Stimulated activated CD4-positive, alpha-beta T cell treated with anti-CD3 and anti-CD28 coated beads, Interleukin-2, amount 100 ng/mL, for 48 hours (primary cell): ENCODE results near the gene INPP4A.

Experiments
- DNase-seq, 2 donors: peaks; one replicate each; pipeline ENCODE4 v3.0.0-alpha.2; 2020

The INPP4A gene

DNA sequence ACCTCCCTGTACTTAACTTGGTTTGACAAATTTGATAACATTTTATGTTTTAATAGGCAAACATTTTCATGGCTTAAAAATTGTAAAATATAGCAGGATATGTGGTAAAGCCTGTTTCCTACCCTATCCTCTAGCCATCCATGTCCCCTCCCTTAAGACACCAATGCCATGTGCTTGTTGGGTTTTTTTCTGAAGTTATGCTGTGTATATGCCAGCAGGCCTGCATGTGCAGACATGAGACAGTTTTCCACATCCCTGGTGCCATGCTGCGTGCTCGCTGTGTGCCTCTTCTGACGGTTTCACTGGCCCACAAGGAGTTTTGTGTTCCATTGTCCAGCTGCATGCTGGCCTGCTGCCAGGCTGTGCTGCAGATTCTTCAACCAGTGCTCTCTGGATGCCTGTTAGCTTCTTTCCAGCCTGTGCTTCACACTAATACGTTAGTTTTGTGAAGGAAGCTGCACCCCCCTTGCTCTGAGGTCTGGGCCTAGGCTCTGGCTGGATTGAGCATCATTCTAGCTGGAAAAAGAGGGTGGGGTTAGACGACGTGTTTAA, 16.9 kb downstream of the INPP4A start:
- DNase-seq: no peak

DNA sequence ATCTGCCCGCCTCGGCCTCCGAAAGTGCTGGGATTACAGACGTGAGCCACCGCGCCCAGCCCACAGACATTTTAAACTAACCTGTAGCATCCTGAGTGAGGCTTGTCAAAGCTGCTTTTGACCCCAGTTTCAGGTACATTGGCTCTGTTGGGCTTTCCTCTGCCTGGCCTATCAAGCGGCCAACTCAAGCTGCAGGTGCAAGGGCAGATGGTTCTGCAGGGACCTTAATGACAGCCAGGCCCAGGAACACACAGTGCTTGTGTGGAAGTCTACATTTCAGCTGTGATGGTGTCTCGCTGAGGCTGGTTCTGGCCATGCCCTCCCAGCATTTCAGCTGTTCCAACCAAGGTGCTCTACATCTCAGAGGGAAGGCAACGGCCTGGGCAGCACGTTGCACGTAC, 18.4 kb downstream of the INPP4A start:
- no peak for DNase-seq

DNA sequence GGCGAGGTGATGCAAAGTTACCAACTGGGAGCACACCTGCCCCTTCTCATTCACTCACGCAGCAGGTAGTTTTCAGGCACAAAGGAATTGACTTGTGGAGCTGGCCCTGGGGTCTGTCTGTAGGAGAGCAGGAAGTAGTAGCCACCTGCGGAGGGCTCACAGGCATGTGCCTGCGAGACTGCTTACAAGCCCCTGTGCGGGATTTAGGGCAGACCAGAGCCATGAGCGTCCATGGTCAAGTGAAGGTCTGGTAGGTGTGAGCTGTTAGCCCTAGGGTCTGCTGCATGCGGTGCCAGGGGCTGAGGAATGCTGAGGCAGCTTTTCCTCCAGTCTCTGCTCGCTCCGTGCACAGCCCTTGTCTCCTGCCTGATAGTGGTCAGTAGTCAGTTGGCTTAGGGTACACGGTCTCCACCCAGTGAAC, 18.9 kb downstream of the INPP4A start:
- DNase-seq: no peak

DNA sequence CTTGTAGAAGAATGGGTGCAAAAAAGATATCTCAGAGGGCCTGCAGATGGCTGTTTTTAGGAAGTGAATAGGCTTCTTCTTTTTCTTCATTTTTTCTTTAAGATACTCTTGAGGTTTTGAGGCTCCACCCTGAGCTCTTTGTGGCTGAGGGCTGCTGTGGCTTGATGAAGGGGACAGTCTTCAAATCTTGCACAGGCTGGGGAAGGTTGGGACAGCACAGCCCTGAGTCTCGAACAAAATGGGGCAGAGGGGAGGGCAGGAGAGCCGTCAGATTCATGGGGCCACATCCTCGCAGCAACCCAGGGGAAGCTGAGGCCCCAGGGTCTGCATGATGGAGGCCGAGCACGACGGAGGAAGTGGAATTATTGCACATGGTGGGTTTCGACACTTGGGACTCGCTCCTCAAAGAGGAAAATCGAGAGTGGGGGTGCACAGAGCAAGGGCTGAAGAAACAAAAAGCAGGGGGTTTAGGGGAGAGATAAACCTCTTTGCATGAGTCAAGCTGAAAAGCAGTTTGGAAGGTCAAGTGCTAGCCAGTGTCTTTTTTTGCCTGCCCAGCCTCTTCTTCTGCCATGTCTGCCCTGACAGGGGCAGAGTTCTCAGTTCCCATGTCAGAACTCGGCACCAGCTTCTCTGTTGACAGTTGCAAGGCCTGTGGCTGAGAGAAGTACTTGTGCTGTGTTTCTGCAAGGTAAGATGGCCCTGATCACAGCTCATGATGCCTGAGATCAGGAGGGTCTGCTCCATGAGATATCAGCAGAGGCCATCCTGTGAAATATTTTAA, 19.5 kb downstream of the INPP4A start:
- no peak for DNase-seq

DNA sequence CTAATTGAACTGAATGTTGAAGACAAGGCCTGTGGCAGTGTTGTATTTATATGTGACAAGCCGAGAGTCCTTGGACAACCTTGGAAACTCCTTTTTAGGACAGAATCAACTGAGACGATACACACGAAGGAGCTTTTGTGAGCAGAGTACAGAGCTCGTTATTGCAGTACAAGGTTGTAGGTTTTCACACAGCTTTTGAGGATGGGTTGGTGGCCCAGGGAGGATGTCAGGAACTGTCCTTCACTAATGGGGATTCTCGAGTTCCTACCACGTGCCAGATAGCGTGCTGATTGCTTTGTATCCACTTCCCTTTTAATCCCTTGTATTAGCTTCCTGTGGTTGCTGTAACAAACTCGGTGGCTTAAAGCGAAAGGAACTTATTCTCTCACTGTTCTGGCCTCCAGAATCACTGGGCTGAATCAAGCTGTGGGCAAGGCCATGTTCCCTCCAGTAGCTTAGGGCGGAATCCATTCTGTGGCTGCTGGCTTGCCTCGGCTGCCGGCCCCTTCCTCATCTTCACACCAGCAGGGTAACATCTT, 20.2 kb downstream of the INPP4A start:
- no peak for DNase-seq

DNA sequence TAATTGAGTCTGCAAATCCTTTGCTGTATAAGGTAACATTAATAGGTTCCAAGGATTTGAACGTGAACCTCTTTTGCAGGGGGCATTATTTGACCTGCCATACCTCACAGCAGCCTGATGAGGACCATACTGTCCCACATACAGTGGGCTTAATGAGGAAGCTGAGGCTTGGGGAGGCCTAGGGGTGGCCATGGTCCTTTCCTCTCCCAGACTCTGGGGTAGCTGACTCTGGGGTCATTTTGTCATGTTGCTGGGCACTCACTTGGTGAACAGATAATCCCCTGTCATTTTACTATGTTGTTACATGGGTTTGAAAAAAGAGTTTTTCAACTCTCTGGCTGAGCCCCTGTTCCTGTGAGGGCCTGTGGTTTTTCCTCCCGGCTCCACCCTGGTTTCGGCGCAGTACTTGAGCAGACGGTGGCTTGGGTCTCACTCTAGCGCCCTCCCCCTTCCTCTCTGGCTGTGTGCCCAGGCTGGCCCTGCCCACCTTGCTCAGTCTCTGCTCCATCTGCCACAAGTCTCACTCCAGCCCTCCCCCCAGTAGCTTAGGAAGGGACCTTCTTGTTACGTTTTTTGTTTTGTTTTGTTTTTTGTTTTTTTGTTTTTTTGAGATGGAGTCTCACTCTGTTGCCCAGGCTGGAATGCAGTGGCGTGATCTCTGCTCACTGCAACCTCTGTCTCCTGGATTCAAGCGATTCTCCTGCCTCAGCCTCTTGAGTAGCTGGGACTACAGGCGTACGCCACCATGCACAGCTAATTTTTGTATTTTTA, 21.0 kb downstream of the INPP4A start:
- no peak for DNase-seq

DNA sequence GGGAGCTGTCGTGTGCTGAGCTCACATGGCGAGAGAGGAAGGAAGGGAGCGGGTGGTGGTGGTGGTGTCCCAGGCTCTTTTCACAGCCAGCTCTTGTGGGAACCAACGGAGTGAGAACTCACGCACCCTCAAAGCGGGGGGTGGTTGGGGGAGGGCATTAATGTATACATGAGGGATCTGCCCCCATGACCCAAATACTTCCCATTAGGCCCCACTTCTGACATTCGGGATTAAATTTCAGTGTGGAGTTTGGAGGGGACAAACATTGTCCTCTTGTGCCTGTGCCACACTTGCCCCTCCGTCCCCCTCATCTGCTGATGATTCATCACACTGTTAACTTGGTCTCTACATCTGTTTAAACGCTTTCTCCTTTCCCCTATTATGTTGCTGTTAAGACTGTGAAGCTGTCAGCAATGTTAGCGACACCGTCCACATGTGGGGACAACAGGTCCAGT, 22.5 kb downstream of the INPP4A start:
- no peak for DNase-seq

DNA sequence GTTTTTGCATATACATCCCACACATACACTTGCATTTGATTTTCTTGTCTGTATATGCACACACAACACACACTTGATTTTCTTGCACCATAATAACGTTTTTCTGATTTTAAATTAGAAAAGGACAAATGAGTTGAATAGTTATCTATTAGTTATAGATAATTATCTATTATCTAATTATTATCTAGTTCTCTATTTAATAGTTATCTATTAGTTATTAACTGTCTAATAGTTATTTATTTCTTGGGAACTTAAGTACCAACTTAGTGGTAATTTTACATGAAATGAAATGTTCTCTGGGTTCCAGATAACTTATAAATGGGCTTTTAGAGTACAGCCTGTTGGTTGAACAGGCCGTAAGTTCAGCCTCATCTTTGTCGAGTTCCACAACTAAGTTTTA, 23.0 kb downstream of the INPP4A start:
- no peak for DNase-seq

DNA sequence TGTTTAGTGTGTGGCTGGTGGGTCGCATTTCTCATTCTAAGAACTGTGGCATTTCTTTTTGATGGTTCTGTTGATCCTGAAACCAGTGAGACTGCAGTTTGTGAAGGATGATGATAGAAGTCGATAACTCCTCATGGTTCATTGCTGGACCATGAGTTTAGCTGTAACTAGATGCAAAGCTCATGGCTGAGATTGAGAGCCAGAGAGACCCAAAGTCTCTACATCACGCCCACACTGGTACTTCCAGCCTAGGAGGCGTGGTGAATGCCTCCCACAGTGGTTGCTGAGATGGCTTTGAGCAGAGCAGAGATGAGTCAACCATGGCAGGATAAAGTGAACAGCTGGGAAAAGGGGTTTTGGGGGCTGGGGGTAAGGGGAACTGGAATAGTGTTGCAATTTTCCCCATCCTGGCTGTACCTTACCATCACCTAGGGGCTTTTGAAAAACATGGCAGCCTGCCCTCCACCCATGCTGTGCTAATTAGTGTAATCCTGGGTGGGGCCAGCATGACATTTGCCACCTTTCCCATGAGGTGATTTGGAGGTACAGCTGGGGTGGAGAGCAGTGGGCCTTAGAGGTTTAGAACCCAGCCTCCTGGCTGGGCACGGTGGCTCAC, 24.1 kb downstream of the INPP4A start:
- DNase-seq: no peak

DNA sequence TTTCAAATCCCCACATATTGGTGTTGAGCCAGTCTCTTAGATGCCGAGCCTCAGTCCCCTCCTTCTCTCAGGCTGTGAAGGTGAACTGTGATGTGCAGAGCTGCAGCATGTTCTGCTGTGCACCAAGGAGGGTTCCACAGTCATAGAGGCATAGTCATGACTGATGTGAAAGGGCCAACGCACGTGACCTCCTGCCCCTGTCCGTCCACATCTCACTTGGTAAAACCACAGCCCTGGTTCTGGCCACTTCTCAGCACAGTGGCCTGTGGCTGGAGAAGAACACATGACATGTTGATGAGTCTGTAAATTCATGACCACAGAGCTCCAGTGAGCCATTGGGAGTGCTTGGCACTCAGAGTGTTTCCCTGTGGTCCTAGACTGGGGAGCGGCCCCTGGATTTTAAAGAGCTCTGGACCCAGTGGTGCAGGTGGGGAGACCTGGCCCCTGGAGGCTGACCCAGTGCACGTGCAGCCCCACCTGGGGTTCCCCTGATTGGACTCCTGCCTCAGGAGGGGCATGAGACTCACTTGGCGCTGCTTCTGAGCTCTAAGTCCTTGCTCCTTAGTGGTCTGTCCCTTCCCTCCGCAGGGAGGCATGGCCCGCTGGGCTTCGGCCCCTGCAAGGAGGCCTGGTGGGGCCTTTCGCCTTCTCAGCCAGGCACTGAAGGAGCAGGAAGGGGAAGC, 25.3 kb downstream of the INPP4A start:
- DNase-seq: no peak

DNA sequence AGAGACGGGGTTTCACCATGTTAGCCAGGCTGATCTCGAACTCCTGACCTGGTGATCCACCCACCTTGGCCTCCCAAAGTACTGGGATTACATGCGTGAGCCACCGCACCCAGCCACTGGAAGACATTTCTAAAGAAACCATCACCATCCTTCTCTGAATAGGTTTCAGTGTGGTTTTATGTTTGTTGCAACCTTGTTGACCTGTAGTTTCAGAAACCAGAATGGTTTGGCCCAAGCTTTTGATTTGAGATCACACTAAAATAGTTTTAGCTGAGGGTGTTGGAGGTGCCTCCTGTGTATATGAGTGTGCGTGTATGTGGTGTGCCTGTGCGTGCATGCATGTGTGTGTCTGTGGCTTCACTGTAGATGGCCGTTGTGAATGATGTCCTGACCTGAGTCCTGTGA, 26.2 kb downstream of the INPP4A start:
- DNase-seq: no peak

DNA sequence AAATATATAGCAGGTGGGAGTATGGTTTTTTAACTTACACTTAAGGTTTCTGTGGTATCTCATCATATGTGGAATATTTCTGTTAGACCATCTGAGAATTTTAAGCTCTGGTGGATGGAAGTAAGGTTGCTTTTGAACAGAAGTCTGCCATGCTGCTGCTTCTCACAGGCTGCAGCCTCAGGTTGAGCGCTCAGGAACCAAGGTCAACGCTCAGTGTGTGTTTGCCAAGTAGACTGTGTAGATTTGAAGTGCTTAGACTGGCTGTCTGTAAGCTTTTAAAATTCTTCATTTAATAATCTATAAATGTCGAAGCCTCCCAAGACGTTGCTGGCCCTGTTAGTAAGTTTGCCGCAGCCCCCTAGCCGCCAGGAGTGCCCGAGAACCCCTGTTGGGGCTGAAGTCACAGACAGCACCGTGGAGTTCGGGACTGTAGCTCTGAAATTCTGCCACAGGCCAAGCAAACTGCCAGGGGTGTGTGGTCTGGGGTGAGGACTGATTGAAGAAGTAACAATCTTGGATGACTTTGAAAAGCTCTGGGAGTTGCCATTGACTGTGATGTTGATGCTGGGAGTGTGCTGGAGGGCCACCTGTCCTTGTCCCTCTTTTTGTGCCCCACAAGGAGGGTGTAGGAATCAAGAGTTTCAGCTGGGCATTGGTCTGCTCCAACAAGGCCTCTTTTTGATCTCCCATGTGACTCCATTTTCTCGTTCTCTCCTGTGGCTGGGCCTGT, 26.9 kb downstream of the INPP4A start:
- DNase-seq: no peak

DNA sequence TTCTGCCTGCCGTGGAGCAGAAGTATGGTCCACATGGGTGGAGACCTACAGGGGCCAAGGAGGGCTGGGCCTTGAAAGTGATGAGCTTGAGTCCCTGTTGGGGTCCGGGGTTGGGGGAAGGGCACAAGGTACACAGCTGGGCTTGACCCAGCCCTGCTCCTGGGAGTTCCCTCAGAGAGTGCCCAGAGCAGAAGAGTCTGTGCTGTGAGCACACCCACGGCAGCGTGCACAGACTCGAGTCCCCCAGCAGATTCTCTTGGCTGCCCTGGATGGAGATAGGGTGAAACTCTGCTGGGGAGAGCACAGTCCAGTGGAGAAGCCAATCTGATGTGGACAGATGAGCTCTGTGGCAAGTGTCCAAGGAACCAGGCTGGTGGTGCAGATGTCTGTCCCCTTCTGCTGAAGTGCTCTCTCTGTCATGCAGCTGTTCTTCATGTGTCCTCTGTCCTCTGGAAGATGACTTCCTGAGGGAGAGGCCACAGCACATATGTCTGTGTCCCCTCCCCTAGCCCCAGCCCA, 27.5 kb downstream of the INPP4A start:
- DNase-seq: no peak

DNA sequence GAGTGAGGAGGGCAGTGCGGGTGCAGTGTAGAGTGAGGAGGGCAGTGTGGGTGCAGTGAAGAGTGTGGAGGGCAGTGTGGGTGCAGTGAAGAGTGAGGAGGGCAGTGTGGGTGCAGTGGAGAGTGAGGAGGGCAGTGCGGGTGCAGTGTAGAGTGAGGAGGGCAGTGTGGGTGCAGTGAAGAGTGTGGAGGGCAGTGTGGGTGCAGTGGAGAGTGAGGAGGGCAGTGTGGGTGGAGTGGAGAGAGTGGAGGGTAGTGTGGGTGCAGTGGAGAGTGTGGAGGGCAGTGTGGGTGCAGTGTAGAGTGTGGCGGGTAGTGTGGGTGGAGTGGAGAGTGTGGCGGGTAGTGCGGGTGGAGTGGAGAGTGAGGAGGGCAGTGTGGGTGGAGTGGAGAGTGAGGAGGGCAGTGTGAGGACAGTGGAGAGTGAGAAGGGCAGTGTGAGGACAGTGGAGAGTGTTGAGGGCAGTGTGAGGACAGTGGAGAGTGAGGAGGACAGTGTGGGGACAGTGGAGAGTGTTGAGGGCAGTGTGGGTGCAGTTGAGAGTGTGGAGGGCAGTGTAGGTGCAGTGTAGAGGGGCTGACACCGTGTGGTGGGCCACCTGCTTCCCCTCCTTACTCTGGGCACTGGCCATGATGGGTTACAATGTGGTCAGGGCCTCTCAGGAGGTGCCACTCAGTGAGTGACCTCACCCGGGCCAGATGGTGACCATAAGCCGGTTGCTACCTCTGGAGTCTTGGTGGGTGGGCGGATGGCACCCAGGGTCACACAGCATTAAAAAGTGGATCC, 28.5 kb downstream of the INPP4A start:
- DNase-seq: no peak

DNA sequence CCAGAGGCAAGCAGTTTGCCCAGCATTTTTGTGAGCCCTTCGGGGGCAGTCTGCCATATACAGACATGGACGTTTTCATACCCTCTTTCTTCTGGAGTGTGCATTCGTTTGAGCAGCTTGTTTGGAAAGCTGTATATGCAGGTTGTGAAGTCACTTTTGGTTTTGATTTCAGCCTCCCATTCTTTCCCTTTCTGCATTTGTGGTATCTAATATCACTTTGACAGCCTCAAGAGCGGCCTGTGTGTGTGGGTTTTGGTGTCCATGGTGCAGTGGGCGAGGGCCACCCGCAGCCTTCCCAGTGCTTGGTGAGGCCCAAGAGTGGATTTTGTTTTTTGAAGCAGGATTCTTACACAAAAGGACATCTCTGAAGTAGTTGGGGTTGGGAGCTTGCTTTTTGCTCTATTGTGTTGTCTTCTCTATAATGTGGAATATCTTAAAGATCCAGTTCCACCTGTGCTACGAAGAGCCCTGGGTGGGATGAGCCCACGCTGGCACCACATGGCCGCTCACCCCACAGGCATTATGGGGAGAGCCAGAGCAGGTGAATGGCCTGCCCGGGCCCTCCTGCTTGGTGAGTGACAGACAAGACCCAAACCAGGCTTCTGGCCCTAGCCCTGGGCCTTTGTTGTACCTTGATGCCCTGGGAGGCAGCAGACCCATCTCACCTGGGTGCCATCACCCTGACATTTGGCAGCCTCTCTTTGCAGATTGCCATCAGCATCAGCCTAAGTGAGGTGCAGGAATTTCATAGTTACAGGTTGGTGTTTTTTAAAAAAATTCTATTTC, 29.5 kb downstream of the INPP4A start:
- DNase-seq: no peak

DNA sequence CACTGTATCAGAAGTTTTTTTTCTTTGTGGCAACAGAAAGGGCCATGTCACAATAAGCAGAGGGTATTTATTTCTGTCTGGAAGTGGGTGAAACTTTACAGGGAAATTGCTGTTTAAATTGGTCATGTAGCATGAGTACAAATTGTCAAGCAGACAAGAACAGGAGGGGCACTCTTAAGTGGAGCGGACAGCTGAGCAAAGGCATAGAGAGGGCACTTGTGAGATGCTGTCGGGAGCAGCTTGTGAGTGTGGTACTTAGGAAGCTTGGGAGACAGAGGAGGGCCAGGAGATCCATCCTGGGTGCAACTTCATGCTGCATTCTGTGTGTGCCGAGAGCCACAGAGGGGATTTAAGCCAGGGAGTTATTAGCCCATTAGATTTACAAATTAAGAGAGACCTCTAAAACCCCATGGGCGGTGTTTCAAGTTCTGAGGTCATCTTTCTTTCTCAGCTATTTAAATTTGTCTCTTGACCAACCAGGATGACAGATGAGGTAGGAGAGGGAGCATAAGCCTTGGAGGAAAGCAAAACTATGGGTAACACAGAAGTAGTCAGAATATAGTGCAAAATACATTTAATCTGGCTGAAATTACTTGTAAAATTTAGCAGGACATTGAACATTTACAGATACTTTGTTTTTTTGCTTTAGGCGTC, 30.4 kb downstream of the INPP4A start:
- no peak for DNase-seq

DNA sequence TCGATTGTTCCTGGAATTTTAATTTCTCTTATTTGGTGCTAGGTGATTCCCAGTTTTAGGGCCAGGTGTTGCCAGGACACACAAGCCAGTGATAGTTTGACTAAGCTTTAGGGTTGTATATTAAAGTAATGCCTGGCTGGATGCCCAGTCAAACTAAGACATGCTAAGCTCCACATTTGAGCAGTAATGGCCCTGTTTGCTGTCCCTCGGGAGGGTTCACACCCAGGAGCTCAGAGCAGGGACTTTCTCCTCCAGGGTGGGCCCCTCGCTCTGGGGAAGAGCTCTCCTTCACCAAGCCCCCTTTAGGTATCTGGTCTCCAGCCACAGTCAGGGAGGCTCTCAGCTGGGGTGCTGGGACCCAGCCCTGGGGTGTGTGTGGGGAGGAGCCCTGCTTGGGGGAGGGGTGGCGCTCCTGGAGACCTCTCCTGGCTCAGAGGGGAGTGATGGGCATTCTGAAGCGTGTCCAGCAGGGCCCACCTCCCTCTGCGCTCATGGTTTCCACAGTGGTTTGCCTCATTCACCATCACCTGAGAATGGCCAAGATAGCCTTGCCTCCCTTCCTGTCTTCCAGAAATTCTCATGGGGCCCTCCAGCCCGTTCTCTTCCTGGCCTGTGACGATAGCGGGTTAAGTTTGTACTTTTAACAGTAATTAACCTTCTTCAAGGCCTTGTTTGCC, 31.7 kb downstream of the INPP4A start:
- DNase-seq: no peak

DNA sequence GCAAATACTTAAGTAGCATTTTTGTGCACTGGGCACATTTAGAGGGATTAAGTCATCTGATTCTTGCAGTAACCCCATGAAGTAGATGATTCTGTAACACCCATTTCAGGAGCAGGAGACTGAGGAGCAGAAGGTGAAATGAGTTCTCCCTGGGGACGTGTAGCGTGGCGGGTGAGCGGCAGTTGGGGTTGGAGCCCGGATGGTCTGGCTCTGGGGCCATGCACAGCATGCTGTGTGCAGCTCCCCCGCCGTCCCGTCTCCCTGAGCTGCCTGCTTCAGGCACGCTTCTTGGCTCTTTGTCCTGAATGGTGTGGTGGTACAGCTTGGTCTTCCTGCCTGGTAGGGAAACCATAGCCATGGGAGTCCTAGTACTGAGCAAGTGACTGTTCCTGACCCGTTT, 32.4 kb downstream of the INPP4A start:
- DNase-seq: no peak

DNA sequence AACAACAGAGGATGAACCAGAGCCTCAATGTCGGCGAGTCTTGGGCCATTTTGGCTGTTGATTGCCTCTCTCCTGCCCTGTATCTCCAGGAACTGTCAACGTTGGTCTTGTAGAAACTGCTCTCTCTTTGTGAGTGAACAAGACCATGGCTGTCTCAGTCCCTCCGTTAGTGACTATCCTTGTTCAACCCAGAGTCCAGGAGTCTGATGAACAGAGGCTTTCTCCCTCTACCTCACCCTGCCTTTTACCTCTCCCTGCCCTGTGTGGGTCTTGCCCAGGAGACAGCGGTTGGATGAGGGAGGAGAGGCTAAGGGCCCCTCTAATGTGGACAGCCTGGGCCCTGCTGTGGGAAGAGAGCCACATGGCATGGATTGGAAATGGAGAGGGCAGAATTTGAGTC, 32.8 kb downstream of the INPP4A start:
- DNase-seq: no peak
